Measurements from ENCODE around the gene SHC2. TPM values are rescaled to one million over a fixed set of nuclear protein-coding genes. Genes with fewer than 3 reads are reported as not detected.

Gene SHC2, protein sequence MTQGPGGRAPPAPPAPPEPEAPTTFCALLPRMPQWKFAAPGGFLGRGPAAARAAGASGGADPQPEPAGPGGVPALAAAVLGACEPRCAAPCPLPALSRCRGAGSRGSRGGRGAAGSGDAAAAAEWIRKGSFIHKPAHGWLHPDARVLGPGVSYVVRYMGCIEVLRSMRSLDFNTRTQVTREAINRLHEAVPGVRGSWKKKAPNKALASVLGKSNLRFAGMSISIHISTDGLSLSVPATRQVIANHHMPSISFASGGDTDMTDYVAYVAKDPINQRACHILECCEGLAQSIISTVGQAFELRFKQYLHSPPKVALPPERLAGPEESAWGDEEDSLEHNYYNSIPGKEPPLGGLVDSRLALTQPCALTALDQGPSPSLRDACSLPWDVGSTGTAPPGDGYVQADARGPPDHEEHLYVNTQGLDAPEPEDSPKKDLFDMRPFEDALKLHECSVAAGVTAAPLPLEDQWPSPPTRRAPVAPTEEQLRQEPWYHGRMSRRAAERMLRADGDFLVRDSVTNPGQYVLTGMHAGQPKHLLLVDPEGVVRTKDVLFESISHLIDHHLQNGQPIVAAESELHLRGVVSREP
- total RNA-seq: under 0.01 TPM in 1 of 2 replicates, not detected in the other

DNA sequence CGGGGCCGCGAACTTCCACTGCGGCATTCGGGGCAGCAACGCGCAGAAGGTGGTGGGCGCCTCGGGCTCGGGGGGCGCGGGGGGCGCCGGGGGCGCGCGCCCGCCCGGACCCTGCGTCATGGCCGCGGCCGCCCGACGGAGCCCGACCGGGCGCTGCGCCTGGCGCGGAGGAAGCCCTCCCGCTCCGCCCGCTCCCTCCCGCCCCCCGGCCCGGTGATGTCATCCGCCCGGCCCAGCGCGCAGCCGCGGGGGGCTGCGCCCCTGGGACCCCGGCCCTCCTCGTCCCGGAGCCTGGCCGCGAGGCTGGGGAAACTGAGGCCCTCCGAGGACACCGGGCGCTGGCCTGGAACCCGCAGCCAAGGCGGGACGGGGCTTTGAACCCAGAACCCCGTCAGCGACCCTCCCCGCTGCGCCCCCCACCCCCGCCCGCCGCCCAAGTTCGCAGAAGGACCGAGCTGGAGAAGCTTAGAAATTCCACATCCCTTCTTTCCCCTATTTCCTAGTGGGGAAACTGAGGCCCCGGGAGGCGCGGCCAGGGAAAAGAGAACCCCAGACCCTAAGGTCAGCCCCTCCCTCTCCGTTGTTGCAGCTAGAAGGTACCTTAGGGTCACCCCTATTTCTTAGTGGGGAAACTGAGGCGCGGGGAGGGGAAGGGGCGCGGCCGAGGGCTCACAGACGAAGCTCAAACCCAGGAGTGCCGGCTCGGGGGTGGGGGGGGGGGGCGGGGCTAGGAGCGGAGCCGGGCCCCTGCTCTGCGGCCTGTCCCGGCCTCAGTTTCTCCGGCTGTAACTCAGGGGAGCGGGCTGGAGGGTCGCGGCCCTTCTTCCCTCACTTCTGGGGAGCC lies at the start of gene SHC2:
Gene SHC2, minus strand, starts transcription at position 157 of the 844 bp plus-strand sequence. Its CDS starts 37 bp downstream, at position 120.

DNA sequence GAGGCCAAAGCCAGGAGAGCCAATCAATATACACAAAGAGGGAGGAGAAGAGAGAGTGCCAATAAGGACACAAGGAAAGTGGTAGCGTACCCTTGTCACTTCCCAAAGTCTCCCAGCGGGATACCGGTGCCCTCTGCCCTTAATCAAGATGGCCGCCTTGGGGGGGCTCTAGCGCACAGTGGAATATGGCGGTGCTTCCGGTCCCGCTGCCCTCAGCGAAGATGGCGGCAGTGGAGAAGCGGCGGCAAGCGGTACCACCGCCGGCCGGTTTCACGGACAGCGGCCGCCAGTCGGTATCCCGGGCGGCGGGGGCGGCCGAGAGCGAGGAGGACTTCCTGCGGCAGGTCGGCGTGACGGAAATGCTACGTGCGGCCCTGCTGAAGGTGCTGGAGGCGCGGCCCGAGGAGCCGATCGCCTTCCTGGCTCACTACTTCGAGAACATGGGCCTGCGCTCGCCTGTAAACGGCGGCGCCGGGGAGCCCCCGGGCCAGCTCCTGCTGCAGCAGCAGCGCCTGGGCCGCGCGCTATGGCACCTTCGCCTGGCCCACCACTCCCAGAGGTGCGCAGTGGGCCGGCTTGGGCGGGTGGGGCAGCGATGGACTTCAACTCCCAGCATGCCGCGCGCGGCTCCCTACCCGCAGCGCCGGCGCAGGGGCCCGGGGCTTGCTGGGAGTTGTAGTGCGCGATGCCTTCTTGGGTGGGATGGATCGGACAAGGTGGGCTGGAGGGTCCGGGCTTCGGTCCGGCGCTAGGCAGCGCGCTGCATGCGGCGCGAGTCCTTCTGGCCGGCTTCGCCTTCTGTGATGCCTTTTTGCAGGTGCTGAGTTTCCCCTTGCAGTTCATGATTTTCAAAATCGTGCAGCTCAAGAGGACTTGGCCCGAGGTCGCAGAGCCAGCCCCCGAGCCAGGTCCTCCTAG lies 46.7 kb upstream of the SHC2 start, which contains the start of gene TPGS1:
Gene TPGS1, plus strand, starts transcription at position 212 of the 918 bp plus-strand sequence. Its CDS starts 10 bp downstream, at position 222.

DNA sequence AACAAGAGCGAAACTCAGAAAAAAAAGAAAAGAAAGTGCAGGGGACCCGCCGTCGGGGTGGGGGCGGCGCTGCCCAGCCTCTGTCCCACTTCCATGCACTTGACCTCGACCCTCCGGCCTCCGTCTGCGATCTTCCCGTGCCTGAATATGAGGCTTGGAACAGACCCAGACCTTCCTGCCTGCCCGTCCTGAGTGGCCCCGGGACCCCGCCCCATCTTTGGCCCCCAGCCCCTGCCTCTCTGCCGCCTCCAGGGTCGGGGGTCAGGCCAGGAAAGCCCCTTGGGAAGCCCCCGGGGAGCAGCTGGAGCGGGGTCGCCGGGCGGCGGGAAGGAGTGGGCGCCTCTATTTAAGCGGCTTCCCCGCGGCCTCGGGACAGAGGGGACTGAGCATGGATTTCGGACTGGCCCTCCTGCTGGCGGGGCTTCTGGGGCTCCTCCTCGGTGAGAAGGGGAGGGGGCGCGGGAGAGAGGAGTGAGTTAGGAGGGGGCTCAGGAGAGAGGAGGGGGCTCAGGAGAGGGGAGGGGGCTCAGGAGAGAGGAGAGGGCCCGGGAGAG lies 35.4 kb upstream of the SHC2 start, which contains the start of gene MADCAM1:
Gene MADCAM1, plus strand, starts transcription at position 375 of the 554 bp plus-strand sequence. Its CDS starts 14 bp downstream, at position 389.

DNA sequence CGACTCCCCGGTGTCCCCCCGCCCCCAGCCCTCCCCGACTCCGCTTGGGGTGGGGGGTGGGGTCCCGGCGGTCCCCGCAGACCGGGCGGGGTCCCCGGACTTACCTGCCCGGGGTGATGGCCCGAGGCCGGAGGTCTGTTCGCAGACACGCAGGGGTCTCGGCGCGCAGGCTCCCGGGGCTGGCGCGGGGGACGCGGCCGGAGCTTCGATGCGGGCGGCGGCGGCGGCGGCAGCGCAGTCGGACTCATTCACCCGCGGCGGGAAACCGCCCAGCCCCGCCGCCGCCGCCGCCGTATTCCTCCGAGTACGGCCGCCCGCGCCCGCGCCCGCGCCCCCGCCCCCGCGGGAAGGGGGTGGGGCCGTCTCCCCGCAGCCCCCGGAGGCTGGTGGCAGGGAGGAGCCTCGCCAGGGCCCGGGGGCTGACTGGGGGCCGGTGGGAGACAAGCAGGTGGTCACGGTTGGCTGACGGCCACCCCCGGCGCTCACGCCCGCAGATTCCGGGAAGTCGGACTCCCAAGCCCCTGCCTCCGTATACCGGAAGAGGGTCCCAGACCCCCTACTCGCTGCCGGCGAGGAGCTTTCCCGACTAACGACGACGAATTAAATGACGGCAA lies 51.8 kb downstream of the SHC2 start, which contains the start of gene C2CD4C:
Gene C2CD4C, minus strand, starts transcription at position 246 of the 614 bp plus-strand sequence. CDS start 786 bp downstream, outside the sequence.

Other genes starting within 250 kb of the SHC2 start
- 29.2 and 38.9 TPM in 2 replicates for gene PLPP2, start 169.6 kb downstream of the SHC2 start, total RNA-seq
- 30.0 and 36.9 TPM in 2 replicates for gene MIER2, start 116.2 kb downstream of the SHC2 start, total RNA-seq
- gene C2CD4C, start 51.9 kb downstream of the SHC2 start, total RNA-seq: not detected in 2 replicates
- 0.18 TPM in 1 of 2 replicates, not detected in the other for gene MADCAM1, start 35.5 kb upstream of the SHC2 start, total RNA-seq
- 36.0 and 58.5 TPM in 2 replicates for gene TPGS1, start 46.5 kb upstream of the SHC2 start, total RNA-seq
- 49.8 and 59.4 TPM in 2 replicates for gene CDC34, start 70.7 kb upstream of the SHC2 start, total RNA-seq
- not detected in 2 replicates for gene GZMM, start 83.0 kb upstream of the SHC2 start, total RNA-seq
- 709 and 859 TPM in 2 replicates for gene BSG, start 111.6 kb upstream of the SHC2 start, total RNA-seq
- 1.2 TPM in 2 replicates for gene HCN2, start 128.8 kb upstream of the SHC2 start, total RNA-seq
- gene POLRMT, start 172.5 kb upstream of the SHC2 start, total RNA-seq: 33.4 and 34.7 TPM in 2 replicates
- not detected in 2 replicates for gene FGF22, start 178.8 kb upstream of the SHC2 start, total RNA-seq
- gene RNF126, start 202.2 kb upstream of the SHC2 start, total RNA-seq: 65.7 and 83.5 TPM in 2 replicates
- gene FSTL3, start 215.4 kb upstream of the SHC2 start, total RNA-seq: 68.0 and 111 TPM in 2 replicates
- gene PRSS57, start 234.4 kb upstream of the SHC2 start, total RNA-seq: not detected in 2 replicates
- gene PALM, start 247.9 kb upstream of the SHC2 start, total RNA-seq: 0.35 and 6.3 TPM in 2 replicates